A549 (cell line): ENCODE results near the gene AGAP3.

ENCODE experiments used
- EP300 ChIP-seq, 2 experiments: fragments of >200 bp; sonication (Bioruptor Twin); formaldehyde crosslinking; IDR thresholded peaks; 2 replicates in 1 of 2; 3 replicates in 1 of 2; pipeline ENCODE4 v1.6.1; 2016 to 2017
- HOXA7 ChIP-seq: fragments of 250-450 bp; sonication (Bioruptor Pico); IDR thresholded peaks from 2 replicates; pipeline ENCODE4 v1.5.0; 2020; ENCODE audit warnings: mild to moderate bottlenecking, moderate library complexity
- MAZ ChIP-seq: fragments of 150-350 bp; IDR thresholded peaks from 2 replicates; pipeline ENCODE4 v1.6.1; 2014; ENCODE audit warnings: antibody characterized with exemption, low read depth, low read length, borderline replicate concordance
- POLR2A ChIP-seq: IDR thresholded peaks from 2 replicates; pipeline ENCODE4 v1.6.1; 2012; ENCODE audit warnings: mild to moderate bottlenecking, low read length
- ZFP36 ChIP-seq: fragments of 450-650 bp; IDR thresholded peaks from 2 replicates; pipeline ENCODE4 v1.6.1; 2014; ENCODE audit warnings: borderline replicate concordance; ENCODE audit not compliant: partially characterized antibody
- ZSCAN20 ChIP-seq: fragments of 250-450 bp; sonication (Bioruptor Pico); IDR thresholded peaks from 2 replicates; pipeline ENCODE4 v1.8.0; 2022; ENCODE audit warnings: mild to moderate bottlenecking, moderate library complexity
- TF ChIP-seq, protein P1 (sequence below): fragments of 450-650 bp; IDR thresholded peaks from 2 replicates; pipeline ENCODE4 v1.6.1; 2014; ENCODE audit warnings: antibody characterized with exemption
- TF ChIP-seq, protein P2 (sequence below): fragments of >200 bp; sonication (Bioruptor Twin); formaldehyde crosslinking; IDR thresholded peaks from 3 replicates; pipeline ENCODE4 v1.6.1; 2016
- TF ChIP-seq, protein P3 (sequence below): fragments of >200 bp; sonication (Bioruptor Twin); formaldehyde crosslinking; IDR thresholded peaks from 3 replicates; pipeline ENCODE4 v1.5.1; 2016
- TF ChIP-seq, protein P4 (sequence below): fragments of 150-350 bp; IDR thresholded peaks from 2 replicates; pipeline ENCODE4 v1.6.1; 2014; ENCODE audit warnings: low read depth, mild to moderate bottlenecking, low read length

DNA sequence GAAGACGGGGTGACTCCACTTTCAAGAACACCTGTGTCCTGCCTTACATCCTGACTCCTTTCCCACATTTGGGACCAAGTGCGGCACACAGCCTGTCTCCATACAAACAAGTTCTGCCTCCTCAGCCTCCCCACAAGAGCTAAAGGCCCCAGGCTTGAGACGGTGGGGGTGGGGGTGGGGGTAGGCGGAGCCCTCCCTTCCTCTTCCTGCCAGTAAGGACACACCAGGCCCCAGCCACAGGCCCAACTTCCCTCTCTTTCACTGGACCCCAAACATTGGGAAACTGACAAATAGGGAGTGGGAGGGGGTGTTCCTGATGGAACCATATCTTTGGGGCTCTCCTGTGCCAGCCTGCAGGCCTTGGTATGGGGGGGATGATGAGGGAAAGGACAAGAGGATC, 33.2 kb upstream of the AGAP3 start:
- TF ChIP-seq ZSCAN20 (CRISPR knock-in tag) (no peak), ZFP36 (no peak), POLR2A (no peak), EP300 (IDR thresholded peaks at IDR 0.05) (no peak), MAZ (no peak), HOXA7 (CRISPR knock-in tag) (no peak)
- TF ChIP-seq, protein P1, sequence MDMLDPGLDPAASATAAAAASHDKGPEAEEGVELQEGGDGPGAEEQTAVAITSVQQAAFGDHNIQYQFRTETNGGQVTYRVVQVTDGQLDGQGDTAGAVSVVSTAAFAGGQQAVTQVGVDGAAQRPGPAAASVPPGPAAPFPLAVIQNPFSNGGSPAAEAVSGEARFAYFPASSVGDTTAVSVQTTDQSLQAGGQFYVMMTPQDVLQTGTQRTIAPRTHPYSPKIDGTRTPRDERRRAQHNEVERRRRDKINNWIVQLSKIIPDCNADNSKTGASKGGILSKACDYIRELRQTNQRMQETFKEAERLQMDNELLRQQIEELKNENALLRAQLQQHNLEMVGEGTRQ: no peak
- TF ChIP-seq, protein P2, sequence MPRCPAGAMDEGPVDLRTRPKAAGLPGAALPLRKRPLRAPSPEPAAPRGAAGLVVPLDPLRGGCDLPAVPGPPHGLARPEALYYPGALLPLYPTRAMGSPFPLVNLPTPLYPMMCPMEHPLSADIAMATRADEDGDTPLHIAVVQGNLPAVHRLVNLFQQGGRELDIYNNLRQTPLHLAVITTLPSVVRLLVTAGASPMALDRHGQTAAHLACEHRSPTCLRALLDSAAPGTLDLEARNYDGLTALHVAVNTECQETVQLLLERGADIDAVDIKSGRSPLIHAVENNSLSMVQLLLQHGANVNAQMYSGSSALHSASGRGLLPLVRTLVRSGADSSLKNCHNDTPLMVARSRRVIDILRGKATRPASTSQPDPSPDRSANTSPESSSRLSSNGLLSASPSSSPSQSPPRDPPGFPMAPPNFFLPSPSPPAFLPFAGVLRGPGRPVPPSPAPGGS: no peak
- TF ChIP-seq, protein P3, sequence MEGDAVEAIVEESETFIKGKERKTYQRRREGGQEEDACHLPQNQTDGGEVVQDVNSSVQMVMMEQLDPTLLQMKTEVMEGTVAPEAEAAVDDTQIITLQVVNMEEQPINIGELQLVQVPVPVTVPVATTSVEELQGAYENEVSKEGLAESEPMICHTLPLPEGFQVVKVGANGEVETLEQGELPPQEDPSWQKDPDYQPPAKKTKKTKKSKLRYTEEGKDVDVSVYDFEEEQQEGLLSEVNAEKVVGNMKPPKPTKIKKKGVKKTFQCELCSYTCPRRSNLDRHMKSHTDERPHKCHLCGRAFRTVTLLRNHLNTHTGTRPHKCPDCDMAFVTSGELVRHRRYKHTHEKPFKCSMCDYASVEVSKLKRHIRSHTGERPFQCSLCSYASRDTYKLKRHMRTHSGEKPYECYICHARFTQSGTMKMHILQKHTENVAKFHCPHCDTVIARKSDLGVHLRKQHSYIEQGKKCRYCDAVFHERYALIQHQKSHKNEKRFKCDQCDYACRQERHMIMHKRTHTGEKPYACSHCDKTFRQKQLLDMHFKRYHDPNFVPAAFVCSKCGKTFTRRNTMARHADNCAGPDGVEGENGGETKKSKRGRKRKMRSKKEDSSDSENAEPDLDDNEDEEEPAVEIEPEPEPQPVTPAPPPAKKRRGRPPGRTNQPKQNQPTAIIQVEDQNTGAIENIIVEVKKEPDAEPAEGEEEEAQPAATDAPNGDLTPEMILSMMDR: no peak
- TF ChIP-seq, protein P4, sequence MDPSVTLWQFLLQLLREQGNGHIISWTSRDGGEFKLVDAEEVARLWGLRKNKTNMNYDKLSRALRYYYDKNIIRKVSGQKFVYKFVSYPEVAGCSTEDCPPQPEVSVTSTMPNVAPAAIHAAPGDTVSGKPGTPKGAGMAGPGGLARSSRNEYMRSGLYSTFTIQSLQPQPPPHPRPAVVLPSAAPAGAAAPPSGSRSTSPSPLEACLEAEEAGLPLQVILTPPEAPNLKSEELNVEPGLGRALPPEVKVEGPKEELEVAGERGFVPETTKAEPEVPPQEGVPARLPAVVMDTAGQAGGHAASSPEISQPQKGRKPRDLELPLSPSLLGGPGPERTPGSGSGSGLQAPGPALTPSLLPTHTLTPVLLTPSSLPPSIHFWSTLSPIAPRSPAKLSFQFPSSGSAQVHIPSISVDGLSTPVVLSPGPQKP: no peak
